ENCODE results near the gene TBC1D32.
"Not testable (repeated sequence)": the region's sequence is repeated elsewhere in the genome, so short reads cannot be mapped to it uniquely, and the experiment has no call there.

Gene TBC1D32

GRCh38 chr6:121347484-121347883 is 13.2 kb upstream of the TBC1D32 start:
- no peak for DNase-seq (ENCODE audit: low spot score)
- TF ChIP-seq CTCF (IDR thresholded peaks at IDR 0.05; ENCODE audit: extremely low read depth, insufficient read depth, missing control alignments): no peak
- in situ Hi-C loops (cut with MboI; ENCODE audit: low pct_unique_long_range_greater_than_20kb, low sequenced_read_pairs, unreplicated experiment): no loop called here

GRCh38 chr6:121344539-121344938 is 10.3 kb upstream of the TBC1D32 start:
- no peak for TF ChIP-seq CTCF (IDR thresholded peaks at IDR 0.05; ENCODE audit: extremely low read depth, insufficient read depth, missing control alignments)
- no peak for DNase-seq (ENCODE audit: low spot score)
- in situ Hi-C loops (cut with MboI; ENCODE audit: low pct_unique_long_range_greater_than_20kb, low sequenced_read_pairs, unreplicated experiment): no loop called here

GRCh38 chr6:121339639-121340226 is 5.5 kb upstream of the TBC1D32 start:
- no peak for DNase-seq (ENCODE audit: low spot score)
- no peak for TF ChIP-seq CTCF (IDR thresholded peaks at IDR 0.05; ENCODE audit: extremely low read depth, insufficient read depth, missing control alignments)
- in situ Hi-C loops (cut with MboI; ENCODE audit: low pct_unique_long_range_greater_than_20kb, low sequenced_read_pairs, unreplicated experiment): no loop called here

- DNase-seq (ENCODE audit: low spot score): no peak
- no peak for TF ChIP-seq CTCF (IDR thresholded peaks at IDR 0.05; ENCODE audit: extremely low read depth, insufficient read depth, missing control alignments)
- in situ Hi-C loops (cut with MboI; ENCODE audit: low pct_unique_long_range_greater_than_20kb, low sequenced_read_pairs, unreplicated experiment): no loop called here
Measured at GRCh38 chr6:121338956-121339355, 4.7 kb upstream of the TBC1D32 start.

- in situ Hi-C loops (cut with MboI; ENCODE audit: low pct_unique_long_range_greater_than_20kb, low sequenced_read_pairs, unreplicated experiment): no loop called here
- TF ChIP-seq CTCF (IDR thresholded peaks at IDR 0.05; ENCODE audit: extremely low read depth, insufficient read depth, missing control alignments): no peak
- no peak for DNase-seq (ENCODE audit: low spot score)
Measured at GRCh38 chr6:121338366-121338765, 4.1 kb upstream of the TBC1D32 start.

- no peak for DNase-seq (ENCODE audit: low spot score)
- in situ Hi-C loops (cut with MboI; ENCODE audit: low pct_unique_long_range_greater_than_20kb, low sequenced_read_pairs, unreplicated experiment): no loop called here
- TF ChIP-seq CTCF (IDR thresholded peaks at IDR 0.05; ENCODE audit: extremely low read depth, insufficient read depth, missing control alignments): no peak
Measured at GRCh38 chr6:121335087-121336008, 1.1 kb upstream of the TBC1D32 start.

- in situ Hi-C loops (cut with MboI; ENCODE audit: low pct_unique_long_range_greater_than_20kb, low sequenced_read_pairs, unreplicated experiment); DNase-seq (ENCODE audit: low spot score): not testable (repeated sequence)
Measured at GRCh38 chr6:121333694-121334093, 586 bp downstream of the TBC1D32 start.

All from GM13977 (cell line).